DMS 273 (cell line): ENCODE measurements around the gene CALD1.

Source experiments
- DNase-seq: peaks from one replicate; lab custom pipeline; 2025; ENCODE audit not compliant: unreplicated experiment; lab: John Stamatoyannopoulos, UW

Gene CALD1

GRCh38 chr7:134784251-134785049 is 5.0 kb downstream of the CALD1 start:
- DNase-seq, result no peak

- no peak for DNase-seq
Observed at GRCh38 chr7:134785842-134786241, 6.4 kb downstream of the CALD1 start.

- DNase-seq, result no peak
Observed at GRCh38 chr7:134787064-134787463, 7.6 kb downstream of the CALD1 start.

- no peak for DNase-seq
Observed at GRCh38 chr7:134787720-134788119, 8.3 kb downstream of the CALD1 start.

- DNase-seq, result no peak
Observed at GRCh38 chr7:134788191-134788590, 8.8 kb downstream of the CALD1 start.

GRCh38 chr7:134789967-134790685 is 10.7 kb downstream of the CALD1 start:
- no peak for DNase-seq

- DNase-seq, result no peak
Observed at GRCh38 chr7:134792968-134793367, 13.5 kb downstream of the CALD1 start.

- DNase-seq, result no peak
Observed at GRCh38 chr7:134795231-134795630, 15.8 kb downstream of the CALD1 start.

- DNase-seq, result peak; percentile 85
Observed at GRCh38 chr7:134798155-134798554, 18.7 kb downstream of the CALD1 start.

- DNase-seq, result peak; percentile 51
Observed at GRCh38 chr7:134799377-134799776, 19.9 kb downstream of the CALD1 start.

GRCh38 chr7:134802762-134803161 is 23.3 kb downstream of the CALD1 start:
- DNase-seq, result no peak

GRCh38 chr7:134804351-134804750 is 24.9 kb downstream of the CALD1 start:
- no peak for DNase-seq

GRCh38 chr7:134804854-134805253 is 25.4 kb downstream of the CALD1 start:
- no peak for DNase-seq

GRCh38 chr7:134806197-134806596 is 26.8 kb downstream of the CALD1 start:
- no peak for DNase-seq

GRCh38 chr7:134809616-134810015 is 30.2 kb downstream of the CALD1 start:
- no peak for DNase-seq

GRCh38 chr7:134811765-134812164 is 32.3 kb downstream of the CALD1 start:
- no peak for DNase-seq

GRCh38 chr7:134813663-134814396 is 34.4 kb downstream of the CALD1 start:
- no peak for DNase-seq

GRCh38 chr7:134814730-134815364 is 35.4 kb downstream of the CALD1 start:
- DNase-seq, result no peak

GRCh38 chr7:134818613-134819345 is 39.3 kb downstream of the CALD1 start:
- no peak for DNase-seq

GRCh38 chr7:134819401-134819800 is 40.0 kb downstream of the CALD1 start:
- no peak for DNase-seq

GRCh38 chr7:134820295-134820694 is 40.9 kb downstream of the CALD1 start:
- DNase-seq, result no peak
